ENCODE data around the gene ANKUB1. TPM values are rescaled to one million over a fixed set of nuclear protein-coding genes. Genes with fewer than 3 reads are reported as not detected.

ANKUB1 gene
- total RNA-seq, 1 donor from 2014 or later = not detected

DNA sequence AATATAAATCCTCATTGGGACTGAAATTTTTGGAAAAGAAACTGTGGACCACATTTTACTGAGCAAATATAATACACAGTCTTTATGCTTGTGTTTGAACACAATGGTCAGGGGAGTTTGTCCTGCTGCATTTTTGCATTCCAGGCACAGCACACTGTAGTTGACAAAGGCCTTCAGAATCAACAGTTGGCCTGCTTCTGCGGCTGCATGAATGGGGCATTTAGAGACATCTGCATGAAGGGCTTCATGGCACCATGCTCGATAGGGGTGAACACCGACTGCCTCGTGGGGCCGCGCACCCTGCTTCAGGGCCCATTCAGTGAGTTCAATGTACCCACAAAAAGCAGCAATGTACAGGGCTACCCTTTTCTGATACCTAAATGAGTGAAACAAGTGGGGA, 24.6 kb downstream of the ANKUB1 start:
- H3K4me3 Mint-ChIP-seq = no peak overlapping the region
- intact Hi-C loops (cut with micrococcal nuclease) = no loop called here
- no peak overlapping the region for H3K27ac Mint-ChIP-seq
- no peaks in the 10 kb centered on the region for H3K4me1 Mint-ChIP-seq
- H3K27me3 Mint-ChIP-seq = peaks cover 31% of the 10 kb centered on the region
- no peaks in the 10 kb centered on the region for H3K9me3 Mint-ChIP-seq
- no peaks in the 10 kb centered on the region for H3K36me3 Mint-ChIP-seq (ENCODE audit: low read depth)
- no peak for DNase-seq

DNA sequence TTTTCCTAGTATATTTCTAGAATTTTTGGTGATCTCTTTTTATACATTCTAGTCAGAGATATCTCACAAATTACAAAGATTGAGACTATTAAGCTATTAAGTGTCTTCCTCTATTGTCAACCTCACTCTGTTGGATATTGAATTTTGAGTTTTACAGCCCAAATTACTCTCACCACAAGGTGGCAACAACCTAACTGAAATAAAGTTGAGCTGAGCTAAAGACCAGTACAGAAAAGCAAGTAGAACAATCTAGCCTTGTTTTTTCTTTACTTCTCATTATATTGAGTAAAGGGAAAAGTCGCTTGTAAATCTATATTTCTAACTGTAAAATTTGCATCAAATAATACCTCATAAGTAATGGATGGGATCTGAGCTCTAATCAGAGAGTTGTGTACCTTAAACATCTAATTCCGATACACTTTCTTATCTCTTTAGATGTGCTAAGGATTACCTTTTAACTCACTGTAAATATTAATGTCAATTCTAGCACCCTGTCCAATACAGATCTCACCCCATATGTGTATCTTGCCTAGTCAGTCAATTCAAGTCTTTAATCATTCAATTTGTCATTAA, 26.5 kb downstream of the ANKUB1 start:
- intact Hi-C loops (cut with micrococcal nuclease) = no loop called here

DNA sequence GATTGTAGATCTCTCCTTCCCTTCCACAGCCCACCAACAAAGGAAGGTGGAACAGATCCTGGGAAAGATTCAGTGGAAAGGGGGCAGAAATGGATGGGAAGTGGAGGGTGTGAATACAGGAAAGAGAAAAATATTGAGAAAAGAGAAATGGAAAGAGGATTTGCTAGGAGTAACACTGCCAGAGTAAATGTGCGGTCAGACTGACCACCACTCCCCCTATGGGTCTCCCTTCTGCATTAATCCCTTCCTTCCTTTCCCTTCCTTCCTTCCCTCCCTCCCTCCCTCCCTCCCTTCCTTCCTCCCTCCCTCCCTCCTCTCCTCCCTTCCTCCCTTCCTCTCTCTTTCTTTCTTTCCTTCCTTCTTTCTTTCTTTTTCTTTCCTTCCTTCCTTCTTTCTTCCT, 28.1 kb downstream of the ANKUB1 start:
- Mint-ChIP-seq H3K4me3 (no peak overlapping the region), H3K27me3 (peaks cover 27% of the 10 kb centered on the region), H3K4me1 (no peaks in the 10 kb centered on the region), H3K27ac (no peak overlapping the region), H3K9me3 (no peaks in the 10 kb centered on the region), H3K36me3 (ENCODE audit: low read depth) (no peaks in the 10 kb centered on the region)
- DNase-seq = no peak
- intact Hi-C loops (cut with micrococcal nuclease) = no loop called here

More for the DNA sequence above, 26.5 kb downstream of the ANKUB1 start:
- no peaks in the 10 kb centered on the region for H3K4me1 Mint-ChIP-seq
- H3K36me3 Mint-ChIP-seq (ENCODE audit: low read depth) = no peaks in the 10 kb centered on the region
- H3K27me3 Mint-ChIP-seq = peaks cover 25% of the 10 kb centered on the region
- H3K9me3 Mint-ChIP-seq = no peaks in the 10 kb centered on the region
- DNase-seq = no peak
- no peak overlapping the region for H3K4me3 Mint-ChIP-seq
- no peak overlapping the region for H3K27ac Mint-ChIP-seq

- Mint-ChIP-seq H3K9me3 (no peaks in the 10 kb centered on the region), H3K4me3 (no peak overlapping the region), H3K27ac (no peak overlapping the region), H3K36me3 (ENCODE audit: low read depth) (no peaks in the 10 kb centered on the region), H3K4me1 (no peaks in the 10 kb centered on the region), H3K27me3 (peaks cover 28% of the 10 kb centered on the region)
- DNase-seq = no peak
- intact Hi-C loops (cut with micrococcal nuclease) = no loop called here
These were observed 28.7 kb downstream of the ANKUB1 start for GRCh38 chr3:149763565-149764195.

- DNase-seq = no peak
- intact Hi-C loops (cut with micrococcal nuclease) = loop anchor here (2.0 kb wide), 1 partner anchor 655 kb away; the partner anchor contains the start of gene TSC22D2
- H3K9me3 Mint-ChIP-seq = no peaks in the 10 kb centered on the region
- H3K27me3 Mint-ChIP-seq = peaks cover 4% of the 10 kb centered on the region
- peaks cover 13% of the 10 kb centered on the region for H3K4me1 Mint-ChIP-seq
- H3K4me3 Mint-ChIP-seq = peak overlapping the region; percentile 96
- no peak overlapping the region for H3K27ac Mint-ChIP-seq
- H3K36me3 Mint-ChIP-seq (ENCODE audit: low read depth) = peaks cover 10% of the 10 kb centered on the region
These were observed 38.6 kb downstream of the ANKUB1 start for GRCh38 chr3:149753717-149754116.

DNA sequence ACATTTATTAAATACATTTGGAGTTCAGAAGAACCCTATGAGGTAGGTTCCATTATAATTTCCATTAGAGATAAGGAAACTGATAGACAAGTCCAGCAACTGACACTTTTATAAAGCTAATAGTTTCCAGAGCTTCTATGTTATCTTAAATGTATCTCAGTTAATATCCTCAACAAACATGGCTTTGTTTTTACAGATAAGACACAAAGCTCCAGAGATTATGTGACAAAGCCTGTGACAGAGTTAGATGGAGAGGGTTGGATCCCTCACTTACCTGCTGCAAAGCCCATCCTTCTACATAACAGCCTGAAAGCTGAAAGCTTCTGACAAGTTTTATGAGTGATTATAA, 39.6 kb downstream of the ANKUB1 start:
- intact Hi-C loops (cut with micrococcal nuclease) = loop anchor here (1.0 to 2.0 kb wide), 4 partner anchors 60 to 656 kb away; partner anchors contain the start of genes TSC22D2 and WWTR1
- H3K4me1 Mint-ChIP-seq = peaks cover 13% of the 10 kb centered on the region
- DNase-seq = no peak

DNA sequence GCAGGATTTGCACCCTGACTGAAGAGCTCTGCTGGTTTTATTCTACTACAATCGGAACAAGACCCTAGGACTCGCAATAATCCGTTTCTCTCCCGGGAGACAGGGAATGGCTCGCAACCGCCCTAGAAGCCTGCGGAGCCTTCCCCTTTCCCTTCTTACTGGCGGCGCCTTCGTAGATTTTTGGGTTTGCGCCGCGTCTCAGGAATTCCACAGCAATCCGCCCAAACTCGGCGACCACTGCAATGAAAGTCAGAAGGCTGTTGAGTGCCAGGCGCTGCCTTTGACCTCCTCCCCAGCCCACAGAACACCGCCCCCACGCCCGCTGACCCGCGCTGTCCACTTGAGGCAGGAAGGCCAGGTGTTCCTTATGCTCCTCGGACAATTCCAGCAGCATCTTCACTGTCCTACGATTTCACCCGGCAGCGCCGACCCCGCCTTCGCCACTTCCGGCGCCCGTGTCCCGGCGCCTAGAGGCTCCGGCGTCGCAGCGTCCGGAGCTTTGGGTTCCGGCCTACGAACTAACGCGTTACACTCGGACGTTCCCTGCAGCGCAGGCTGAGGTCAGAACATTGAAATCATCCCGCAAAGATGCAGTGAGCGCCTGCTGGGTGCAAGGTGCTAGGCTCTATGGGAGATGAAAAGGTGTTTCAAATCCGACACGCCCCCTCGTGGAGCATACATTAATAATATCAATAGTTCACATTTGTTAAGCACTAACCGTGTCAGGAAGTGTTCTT, 40.1 kb downstream of the ANKUB1 start, which contains the start of gene COMMD2:
Gene COMMD2 (minus strand): TSS at position 439 of the 737 bp plus-strand sequence. CDS start 45 bp downstream, at position 394.
- no peaks in the 10 kb centered on the region for H3K9me3 Mint-ChIP-seq
- peaks cover 13% of the 10 kb centered on the region for H3K4me1 Mint-ChIP-seq
- peak; percentile 92 for DNase-seq
- intact Hi-C loops (cut with micrococcal nuclease) = loop anchor here (1.0 to 2.0 kb wide), 4 partner anchors 60 to 657 kb away; partner anchors contain the start of genes TSC22D2 and WWTR1
- peaks cover 3% of the 10 kb centered on the region for H3K27me3 Mint-ChIP-seq
- peaks cover 23% of the 10 kb centered on the region for H3K36me3 Mint-ChIP-seq (ENCODE audit: low read depth)
- peak within 1 kb of the TSS; percentile 86 for H3K27ac Mint-ChIP-seq
- H3K4me3 Mint-ChIP-seq = peak within 1 kb of the TSS; percentile 96

More for the DNA sequence above, 39.6 kb downstream of the ANKUB1 start:
- no peaks in the 10 kb centered on the region for H3K9me3 Mint-ChIP-seq
- H3K4me3 Mint-ChIP-seq = peak overlapping the region; percentile 96
- peak overlapping the region; percentile 86 for H3K27ac Mint-ChIP-seq
- H3K27me3 Mint-ChIP-seq = peaks cover 3% of the 10 kb centered on the region
- peaks cover 20% of the 10 kb centered on the region for H3K36me3 Mint-ChIP-seq (ENCODE audit: low read depth)

- Mint-ChIP-seq H3K4me1 (peaks cover 13% of the 10 kb centered on the region), H3K27me3 (peaks cover 2% of the 10 kb centered on the region), H3K9me3 (no peaks in the 10 kb centered on the region), H3K4me3 (peak overlapping the region; percentile 96), H3K27ac (no peak overlapping the region), H3K36me3 (ENCODE audit: low read depth) (peaks cover 29% of the 10 kb centered on the region)
- no peak for DNase-seq
- intact Hi-C loops (cut with micrococcal nuclease) = no loop called here
These were observed 40.8 kb downstream of the ANKUB1 start for GRCh38 chr3:149751551-149751950.

GRCh38 chr3:149744606-149745005, 47.7 kb downstream of the ANKUB1 start:
- H3K36me3 Mint-ChIP-seq (ENCODE audit: low read depth) = peaks cover 46% of the 10 kb centered on the region
- intact Hi-C loops (cut with micrococcal nuclease) = no loop called here

DNA sequence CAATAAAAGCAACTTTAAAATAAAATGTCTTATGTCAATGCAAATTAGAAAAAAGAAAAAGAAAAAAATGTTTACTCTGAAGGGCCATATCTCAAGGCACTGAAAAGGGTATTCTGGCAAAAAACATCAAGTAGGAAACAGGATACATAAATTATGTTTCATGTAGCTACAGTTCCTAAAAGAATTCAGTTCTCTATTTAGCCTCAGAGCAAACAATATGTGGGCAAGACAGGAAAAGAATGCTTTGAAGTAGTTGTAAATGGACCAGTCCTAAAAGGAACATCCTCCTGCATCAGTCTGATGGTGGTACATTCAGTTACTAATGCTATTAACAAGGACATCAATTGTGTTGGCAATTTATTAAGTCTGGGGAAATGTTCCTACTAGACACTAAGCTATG, 48.2 kb downstream of the ANKUB1 start:
- Mint-ChIP-seq H3K27me3 (no peaks in the 10 kb centered on the region), H3K4me3 (no peak overlapping the region), H3K4me1 (no peaks in the 10 kb centered on the region), H3K36me3 (ENCODE audit: low read depth) (peaks cover 47% of the 10 kb centered on the region), H3K9me3 (no peaks in the 10 kb centered on the region), H3K27ac (no peak overlapping the region)
- intact Hi-C loops (cut with micrococcal nuclease) = no loop called here
- no peak for DNase-seq

More at GRCh38 chr3:149744606-149745005, 47.7 kb downstream of the ANKUB1 start:
- Mint-ChIP-seq H3K4me3 (no peak overlapping the region), H3K27ac (no peak overlapping the region), H3K4me1 (no peaks in the 10 kb centered on the region), H3K27me3 (no peaks in the 10 kb centered on the region), H3K9me3 (no peaks in the 10 kb centered on the region)
- no peak for DNase-seq

GRCh38 chr3:149739396-149739795, 53.0 kb downstream of the ANKUB1 start:
- Mint-ChIP-seq H3K9me3 (no peaks in the 10 kb centered on the region), H3K27me3 (no peaks in the 10 kb centered on the region), H3K4me3 (no peak overlapping the region), H3K27ac (no peak overlapping the region), H3K36me3 (ENCODE audit: low read depth) (peaks cover 14% of the 10 kb centered on the region), H3K4me1 (no peaks in the 10 kb centered on the region)
- intact Hi-C loops (cut with micrococcal nuclease) = no loop called here
- no peak for DNase-seq

GRCh38 chr3:149738876-149739275, 53.5 kb downstream of the ANKUB1 start:
- intact Hi-C loops (cut with micrococcal nuclease) = no loop called here
- Mint-ChIP-seq H3K27ac (no peak overlapping the region), H3K27me3 (no peaks in the 10 kb centered on the region), H3K36me3 (ENCODE audit: low read depth) (peaks cover 13% of the 10 kb centered on the region), H3K9me3 (no peaks in the 10 kb centered on the region), H3K4me1 (no peaks in the 10 kb centered on the region), H3K4me3 (no peak overlapping the region)
- DNase-seq = no peak

DNA sequence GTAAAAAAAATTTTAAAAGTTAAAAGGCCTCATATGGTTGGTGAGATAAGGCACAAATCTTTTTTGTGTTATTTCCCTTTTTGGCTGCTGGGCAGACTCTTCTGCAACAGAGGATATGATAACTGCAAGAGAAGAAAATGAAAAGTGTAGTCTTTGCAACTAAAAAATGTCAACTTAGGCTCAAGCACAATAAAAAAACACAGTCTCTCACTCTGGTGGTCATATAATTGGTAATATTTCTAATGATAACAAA, 55.5 kb downstream of the ANKUB1 start:
- Mint-ChIP-seq H3K27me3 (no peaks in the 10 kb centered on the region), H3K4me3 (no peak overlapping the region), H3K4me1 (no peaks in the 10 kb centered on the region), H3K27ac (no peak overlapping the region), H3K36me3 (ENCODE audit: low read depth) (peaks cover 11% of the 10 kb centered on the region), H3K9me3 (no peaks in the 10 kb centered on the region)
- no peak for DNase-seq
- intact Hi-C loops (cut with micrococcal nuclease) = no loop called here

- Mint-ChIP-seq H3K9me3 (no peaks in the 10 kb centered on the region), H3K36me3 (ENCODE audit: low read depth) (peaks cover 8% of the 10 kb centered on the region), H3K27ac (no peak overlapping the region), H3K4me3 (no peak overlapping the region), H3K4me1 (no peaks in the 10 kb centered on the region), H3K27me3 (no peaks in the 10 kb centered on the region)
- DNase-seq = no peak
- intact Hi-C loops (cut with micrococcal nuclease) = no loop called here
These were observed 56.0 kb downstream of the ANKUB1 start for GRCh38 chr3:149736175-149736952.
